G401.6 (cell line): ENCODE data around the gene ZCWPW1.
"Not testable (repeated sequence)": the region's sequence is repeated elsewhere in the genome, so short reads cannot be mapped to it uniquely, and the experiment has no call there.

Experiments used
- FAIRE-seq: peaks from 2 replicates; lab custom pipeline; 2012; peaks lifted over from hg19 to GRCh38; lab: Jason Lieb, UNC

The ZCWPW1 gene

DNA sequence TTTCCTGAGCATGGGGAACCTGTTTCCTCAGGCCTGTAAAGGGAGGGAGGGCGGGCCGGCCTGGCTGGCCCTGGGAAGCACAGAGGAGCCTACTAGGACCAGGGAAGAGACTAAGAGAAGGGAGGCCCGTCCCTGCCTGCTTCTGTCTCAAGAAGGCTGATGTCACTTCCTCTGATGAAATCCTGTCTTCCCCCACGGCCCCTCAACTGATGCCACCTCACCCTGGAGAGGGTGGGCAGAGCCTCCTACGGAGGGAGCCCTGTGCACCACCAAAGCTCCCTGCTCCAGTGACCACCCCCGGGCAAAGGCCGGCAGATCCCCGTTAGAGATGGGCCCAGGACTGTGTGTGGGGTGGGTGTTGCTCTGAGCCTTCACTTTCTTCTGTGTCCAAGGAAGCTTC lies 56.2 kb downstream of the ZCWPW1 start:
- no peak for FAIRE-seq

DNA sequence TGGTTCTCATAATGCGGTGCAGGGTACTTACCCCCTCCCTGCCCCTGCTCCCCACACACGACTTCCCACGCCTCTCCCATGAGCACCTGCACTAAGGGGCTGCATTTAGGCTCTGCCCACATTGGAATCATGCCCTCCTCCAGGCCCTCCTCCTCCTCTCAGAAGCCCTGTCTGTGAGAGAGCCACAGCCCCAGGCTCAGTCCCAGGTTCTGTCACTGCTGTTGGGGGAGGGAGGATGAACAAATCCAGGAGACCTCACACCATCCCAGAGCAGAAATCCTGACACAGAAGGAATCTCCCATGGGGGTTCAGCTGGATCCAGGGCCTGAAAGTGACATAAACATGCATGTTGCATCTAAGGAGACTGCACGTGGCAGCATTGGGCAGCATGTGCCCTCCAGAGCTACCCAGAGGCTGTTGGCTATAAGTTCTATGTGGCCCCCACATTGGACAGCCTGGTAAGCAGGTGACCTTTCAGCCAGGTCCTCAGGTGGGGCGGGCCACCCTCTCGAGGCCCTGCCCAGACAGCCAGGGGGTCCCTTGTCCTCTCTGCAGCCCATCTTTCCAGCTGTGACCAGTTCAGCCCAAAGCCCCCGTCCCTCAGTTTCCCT lies 56.8 kb downstream of the ZCWPW1 start:
- FAIRE-seq = no peak

DNA sequence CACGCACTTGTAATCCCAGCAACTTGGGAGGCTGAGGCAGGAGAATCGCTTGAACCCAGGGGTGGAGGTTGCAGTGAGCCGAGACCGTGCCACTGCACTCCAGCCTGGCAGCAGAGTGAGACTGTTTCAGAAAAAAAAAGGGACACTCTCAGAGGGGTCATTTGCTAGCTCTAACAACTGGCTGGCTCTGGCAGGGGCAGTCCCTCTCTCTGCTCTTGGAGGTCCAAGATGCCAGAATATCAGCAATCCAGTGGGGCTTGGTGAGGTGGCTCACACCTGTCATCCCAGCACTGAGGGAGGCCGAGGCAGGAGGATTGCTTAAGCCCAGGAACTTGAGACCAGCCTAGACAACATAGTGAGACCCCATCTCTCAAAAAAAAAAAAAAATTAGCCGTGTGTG lies 57.8 kb downstream of the ZCWPW1 start:
- no peak for FAIRE-seq

- FAIRE-seq = no peak
Observed at GRCh38 chr7:100370303-100370702, 58.2 kb downstream of the ZCWPW1 start.

- no peak for FAIRE-seq
Observed at GRCh38 chr7:100369105-100369504, 59.4 kb downstream of the ZCWPW1 start.

GRCh38 chr7:100367676-100368613 lies 60.6 kb downstream of the ZCWPW1 start:
- no peak for FAIRE-seq

DNA sequence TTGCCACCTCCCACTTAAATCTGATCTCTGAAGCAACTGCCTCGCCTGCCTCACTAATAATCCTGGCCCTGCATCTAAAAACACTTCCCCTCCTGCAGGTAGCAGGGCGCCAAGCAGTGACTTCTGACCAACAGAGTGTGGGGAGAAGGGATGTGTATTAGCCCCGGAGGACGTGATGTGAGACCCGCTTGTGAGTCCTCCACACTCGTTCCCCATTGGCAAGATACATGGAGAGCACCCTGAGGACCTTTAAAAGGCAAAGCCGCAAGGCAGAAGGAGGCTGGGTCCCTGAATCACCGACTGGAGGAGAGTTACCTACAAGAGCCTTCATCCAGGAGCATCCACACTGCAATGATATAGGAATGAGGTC lies 61.3 kb downstream of the ZCWPW1 start:
- no peak for FAIRE-seq

DNA sequence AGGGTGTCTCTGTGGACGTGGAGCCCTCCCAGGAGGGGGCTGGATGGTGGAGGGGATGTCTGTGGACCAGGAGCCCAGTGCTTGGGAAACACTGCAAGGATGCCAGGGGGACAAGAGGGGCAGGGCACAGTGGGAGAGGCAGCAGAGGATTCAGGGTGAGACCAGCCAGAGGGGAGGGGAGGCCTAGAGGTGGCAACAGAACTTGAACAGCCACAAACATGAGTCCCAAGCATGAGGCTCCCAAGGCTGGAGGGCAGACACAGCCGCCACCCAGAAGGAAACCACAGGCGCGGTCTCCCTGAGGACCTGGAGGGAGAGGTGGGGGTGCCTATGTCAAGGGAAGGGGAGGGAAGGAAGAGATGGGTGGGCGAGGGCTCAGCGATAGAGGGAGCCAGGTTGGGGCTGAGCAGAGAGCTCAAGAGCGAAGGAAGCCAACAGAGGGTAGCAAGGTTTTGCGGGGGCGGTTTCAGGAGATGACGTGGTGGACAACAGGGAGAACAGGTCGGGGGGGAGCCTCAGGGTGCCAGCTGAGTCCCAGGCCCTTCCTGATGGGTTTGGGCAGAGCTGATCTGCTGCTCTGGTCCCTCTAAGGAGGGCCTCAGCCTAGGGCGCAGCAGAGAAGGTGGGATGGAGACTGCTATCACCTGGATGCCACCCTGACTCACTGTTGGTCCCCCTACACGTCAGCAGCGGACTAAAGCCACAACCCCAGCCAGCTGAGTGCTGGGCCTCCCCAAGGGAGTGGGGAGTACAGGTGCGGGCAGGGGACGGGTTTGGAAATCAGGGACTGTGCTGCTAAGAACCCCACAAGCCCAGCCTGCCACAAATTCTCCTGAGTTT lies 61.9 kb downstream of the ZCWPW1 start:
- no peak for FAIRE-seq

- not testable (repeated sequence) for FAIRE-seq
Observed at GRCh38 chr7:100365998-100366367, 62.5 kb downstream of the ZCWPW1 start.

- FAIRE-seq = no peak
Observed at GRCh38 chr7:100364480-100364879, 64.0 kb downstream of the ZCWPW1 start.

GRCh38 chr7:100363797-100364196 lies 64.7 kb downstream of the ZCWPW1 start:
- not testable (repeated sequence) for FAIRE-seq

DNA sequence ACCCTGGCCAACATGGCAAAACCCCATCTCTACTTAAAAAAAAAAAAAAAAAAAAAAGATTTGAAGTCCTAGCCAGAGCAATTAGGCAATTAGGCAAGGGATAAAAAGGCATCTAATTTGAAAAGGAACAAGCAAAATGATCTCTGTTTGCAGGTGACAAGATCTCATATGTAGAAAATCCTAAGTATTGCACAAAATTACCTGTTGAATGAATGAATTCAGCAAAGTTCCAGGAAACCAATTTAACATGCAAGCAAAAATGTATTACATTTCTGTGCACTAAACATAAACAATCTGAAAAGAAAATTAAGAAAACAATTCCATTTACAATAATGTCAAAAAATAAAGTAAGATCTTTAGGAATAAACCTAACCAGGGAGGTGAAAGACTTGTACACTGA lies 65.4 kb downstream of the ZCWPW1 start:
- FAIRE-seq = no peak

DNA sequence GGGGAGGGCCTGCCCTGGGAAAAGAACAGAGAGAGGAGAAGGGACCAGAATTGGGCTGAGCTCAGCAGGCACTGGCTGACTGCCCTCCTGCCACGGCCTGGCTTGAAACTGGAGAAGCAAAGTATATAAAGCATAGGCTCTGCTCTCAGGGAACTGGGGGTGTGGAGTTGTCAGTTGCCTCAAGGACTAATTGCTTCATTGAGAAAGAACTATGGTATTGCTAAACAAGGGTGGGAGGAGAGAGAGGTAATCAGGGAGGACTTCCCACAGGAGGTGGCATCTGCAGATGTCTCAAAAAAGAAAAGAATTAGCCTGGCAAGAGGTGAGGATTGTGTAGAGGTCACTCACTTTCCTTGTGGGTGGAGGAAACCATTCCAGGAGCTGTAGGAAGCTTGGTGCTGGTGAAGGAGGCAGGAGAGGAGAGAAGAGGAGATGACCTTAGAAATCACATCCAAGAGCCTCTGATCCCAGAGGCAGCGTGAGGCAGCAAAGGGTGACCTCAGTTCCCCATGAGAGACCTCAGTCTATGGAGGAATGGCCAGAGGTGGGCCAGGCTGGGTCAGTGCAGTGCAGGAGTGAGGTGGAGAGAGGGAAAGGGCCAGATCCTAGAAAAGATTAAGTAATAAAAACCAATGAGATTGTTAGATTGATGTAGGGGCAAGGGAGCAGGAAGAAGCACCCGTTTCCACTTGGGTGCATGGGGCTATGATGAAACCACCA lies 68.2 kb downstream of the ZCWPW1 start:
- FAIRE-seq = no peak

DNA sequence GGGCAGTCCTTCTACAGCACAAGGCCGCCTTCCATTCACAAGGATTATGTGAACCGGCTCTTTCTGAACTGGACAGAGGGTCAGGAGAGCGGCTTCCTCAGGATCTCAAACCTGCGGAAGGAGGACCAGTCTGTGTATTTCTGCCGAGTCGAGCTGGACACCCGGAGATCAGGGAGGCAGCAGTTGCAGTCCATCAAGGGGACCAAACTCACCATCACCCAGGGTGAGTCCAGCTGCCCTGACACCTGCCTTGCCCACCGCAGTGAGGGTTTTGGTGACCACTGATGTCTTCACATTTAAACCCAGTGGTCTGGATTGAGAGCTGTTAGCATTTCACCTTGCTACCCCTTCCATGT lies 69.7 kb downstream of the ZCWPW1 start:
- FAIRE-seq = no peak

DNA sequence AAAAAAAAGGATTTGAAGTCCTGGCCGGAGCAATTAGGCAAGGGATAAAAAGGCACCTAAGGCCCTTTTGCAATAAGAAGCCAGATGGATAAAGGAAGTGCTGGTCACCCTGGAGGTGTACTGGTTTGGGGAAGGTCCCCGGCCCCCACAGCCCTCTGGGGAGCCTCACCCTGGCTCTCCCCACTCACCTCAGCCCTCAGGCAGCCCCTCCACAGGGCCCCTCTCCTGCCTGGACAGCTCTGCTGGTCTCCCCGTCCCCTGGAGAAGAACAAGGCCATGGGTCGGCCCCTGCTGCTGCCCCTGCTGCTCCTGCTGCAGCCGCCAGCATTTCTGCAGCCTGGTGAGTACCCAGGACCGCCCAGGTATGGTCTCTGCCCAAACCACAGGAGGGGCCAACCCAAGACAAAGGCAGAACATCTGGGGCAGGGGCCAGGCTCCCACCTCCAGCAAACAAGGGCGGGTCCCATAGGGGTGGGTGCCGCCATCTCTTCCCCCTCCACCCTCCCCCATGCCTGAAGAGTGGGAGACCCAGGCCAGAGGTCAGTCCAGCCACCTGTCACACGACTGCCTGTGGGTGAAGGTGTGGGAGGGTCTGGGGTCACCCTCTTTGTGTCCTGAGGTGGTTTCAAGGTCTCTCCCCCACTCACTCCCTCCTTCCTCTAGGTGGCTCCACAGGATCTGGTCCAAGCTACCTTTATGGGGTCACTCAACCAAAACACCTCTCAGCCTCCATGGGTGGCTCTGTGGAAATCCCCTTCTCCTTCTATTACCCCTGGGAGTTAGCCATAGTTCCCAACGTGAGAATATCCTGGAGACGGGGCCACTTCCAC lies 70.3 kb downstream of the ZCWPW1 start, which contains the start of gene PILRB:
Gene PILRB (plus strand): TSS at position 91 of the 830 bp plus-strand sequence. CDS start 186 bp downstream, at position 277.
- no peak for FAIRE-seq

DNA sequence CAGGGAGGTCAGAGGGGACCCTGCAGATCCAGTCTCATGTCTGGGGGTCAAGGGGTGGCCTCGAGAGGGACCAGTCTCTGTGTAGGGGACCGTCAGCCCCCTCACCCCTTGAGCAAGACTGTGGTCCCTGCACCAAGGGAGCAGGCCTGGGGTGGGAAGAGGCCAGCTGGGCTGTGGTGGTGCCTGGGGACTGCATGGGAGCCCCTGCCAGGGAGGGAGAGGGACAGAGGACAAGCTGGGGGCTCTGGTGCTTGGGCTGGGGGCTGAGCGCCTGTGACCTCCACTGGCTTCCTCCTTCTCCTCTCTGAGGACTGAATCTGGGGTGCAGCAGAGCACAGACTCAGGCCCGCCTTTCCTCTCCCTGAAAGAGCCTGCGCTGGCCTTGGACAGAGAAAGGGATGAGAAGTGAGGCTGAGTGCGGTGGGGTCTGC lies 71.4 kb downstream of the ZCWPW1 start:
- no peak for FAIRE-seq

GRCh38 chr7:100356416-100357068 lies 72.0 kb downstream of the ZCWPW1 start:
- FAIRE-seq = no peak

DNA sequence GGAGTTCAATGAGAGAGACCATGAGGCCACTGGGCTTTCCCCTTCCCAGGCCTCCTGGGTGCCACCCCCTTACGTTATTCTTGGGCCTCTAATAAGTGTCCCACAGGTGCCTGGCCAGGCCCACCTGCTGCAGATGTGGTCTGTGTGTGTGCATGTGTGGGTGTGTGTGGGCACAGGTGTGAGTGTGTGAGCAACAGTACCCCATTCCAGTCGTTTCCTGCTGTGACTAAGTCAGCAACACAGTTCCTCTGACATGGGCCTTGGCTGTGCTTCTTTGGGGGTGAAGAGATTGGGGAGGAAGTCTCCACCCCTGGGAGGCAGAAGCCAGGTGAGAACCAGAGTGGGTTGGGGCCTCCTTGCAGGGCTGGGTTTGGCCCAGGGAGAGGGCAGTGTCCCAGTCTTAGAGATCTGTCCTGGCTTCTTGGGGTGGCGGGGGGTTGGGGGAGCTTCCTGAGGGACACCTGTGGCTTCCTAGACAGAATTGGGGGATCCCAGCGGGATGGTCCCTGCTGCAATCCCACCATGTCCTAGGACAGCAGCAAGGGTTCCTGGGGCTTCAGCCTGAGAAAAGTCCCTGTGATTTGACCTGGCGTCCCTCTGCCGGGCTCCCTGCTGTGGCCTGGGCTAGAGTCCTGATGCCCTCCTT lies 74.7 kb downstream of the ZCWPW1 start:
- no peak for FAIRE-seq

- no peak for FAIRE-seq
Observed at GRCh38 chr7:100352984-100353684, 75.4 kb downstream of the ZCWPW1 start.
